Esophagus muscularis mucosa (tissue), 4 donors: ENCODE measurements around the gene FGF13. TPM values are rescaled to one million over a fixed set of nuclear protein-coding genes. Genes with fewer than 3 reads are reported as not detected.
A peak's percentile ranks its signal among the peaks of the same experiment; 100 is the strongest.

Experiments used
- DNase-seq: peaks from one replicate; pipeline ENCODE4 v3.0.0-alpha.2; 2017; ENCODE audit errors: extremely low spot score
- H3K27ac ChIP-seq, 4 donors: fragments of 200-600 bp; sonication (generic); replicated peaks in 1 of 4; 1 replicate in 3 of 4; 2 replicates in 1 of 4; pipeline ENCODE4 v1.5.1; 2016 to 2019; ENCODE audit warnings: mild to moderate bottlenecking in 1 of 4
- H3K27me3 ChIP-seq, 4 donors: fragments of 200-600 bp; sonication (generic); one replicate each; pipeline versions ENCODE4 v1.5.1 to v1.6.0; 2016 to 2019
- H3K36me3 ChIP-seq, 4 donors: fragments of 200-600 bp; sonication (generic); one replicate each; pipeline ENCODE4 v1.5.1; 2016 to 2019
- H3K4me1 ChIP-seq, 4 donors: fragments of 200-600 bp; sonication (generic); one replicate each; pipeline ENCODE4 v1.5.1; 2016 to 2019
- H3K4me3 ChIP-seq, 4 donors: fragments of 200-600 bp; sonication (generic); 1 replicate in 2 of 4; 2 replicates in 2 of 4; pipeline ENCODE4 v1.5.1; 2016 to 2019; ENCODE audit warnings: mild to moderate bottlenecking in 4 of 4, moderate library complexity in 1 of 4
- H3K9me3 ChIP-seq, 4 donors: fragments of 200-600 bp; sonication (generic); 1 replicate in 3 of 4; 2 replicates in 1 of 4; pipeline ENCODE4 v1.5.1; 2016 to 2019
- CTCF ChIP-seq, 3 experiments: fragments of 200-600 bp in 2 of 3; fragments of 450-650 bp in 1 of 3; sonication (generic) in 2 of 3; IDR thresholded peaks; one replicate each; pipeline ENCODE4 v1.5.1; 2017 to 2019; ENCODE audit warnings: antibody characterized with exemption in 3 of 3, mild to moderate bottlenecking in 2 of 3, moderate library complexity in 1 of 3
- EP300 ChIP-seq: sonication (generic); formaldehyde crosslinking; IDR thresholded peaks from one replicate; pipeline ENCODE4 v1.6.1; 2017; ENCODE audit warnings: antibody characterized with exemption
- POLR2A ChIP-seq: fragments of 450-650 bp; IDR thresholded peaks from one replicate; pipeline ENCODE4 v1.6.1; 2017; ENCODE audit warnings: antibody characterized with exemption, moderate library complexity, mild to moderate bottlenecking, low read depth
- POLR2AphosphoS5 ChIP-seq, 2 donors: sonication (generic); formaldehyde crosslinking; IDR thresholded peaks; one replicate each; pipeline ENCODE4 v1.6.1; 2017; ENCODE audit warnings: antibody characterized with exemption in 2 of 2
- WGBS: methylation state at CpG from one replicate; pipeline ENCODE4 v1.1.5; 2018; 5-methylcytosine and 5-hydroxymethylcytosine counted together
- intact Hi-C: fragments of 100-400 bp; cut with DNase I; formaldehyde crosslinking; loops from one replicate; pipeline ENCODE4 v1.15.1; 2023
- total RNA-seq, 4 donors: library from RNA; depleted of rRNA; stranded (reverse); fragments of >200 nt; gene quantifications; one replicate each; pipeline versions ENCODE4 v1.1.0 to v1.2.1, GENCODE V29; 2016

The FGF13 gene
- 10 to 100 TPM in 3 of 4 donors, 1 to 10 TPM in 1; 8.3 to 14.4 (median 11.3) TPM for total RNA-seq

GRCh38 chrX:138711399-138712347 lies at the start of gene FGF13:
Gene FGF13 (minus strand): TSS chrX:138711717. CDS start chrX:138711003, 714 bp downstream.
- TF ChIP-seq CTCF (IDR thresholded peaks at IDR 0.05) (peak; percentile 34 to 45 (median 39)), POLR2AphosphoS5 (IDR thresholded peaks at IDR 0.05) (no peak)
- Histone ChIP-seq H3K36me3 (no peaks in the 10 kb centered on the region), H3K4me1 (peaks cover 0 to 9% (median 4%) of the 10 kb centered on the region in 4 donors), H3K4me3 (peak within 1 kb of the TSS; percentile 59 to 68 (median 61)), H3K27me3 (no peaks in the 10 kb centered on the region), H3K27ac (peak within 1 kb of the TSS; percentile 66 to 73 (median 70)), H3K9me3 (no peaks in the 10 kb centered on the region)
- DNase-seq, result no peak
- intact Hi-C loops, result no loop called here
- 22% methylated on average over 14 of the region's 65 CpGs for WGBS

- H3K9me3 ChIP-seq, result no peaks in the 10 kb centered on the region
- H3K4me3 ChIP-seq, result no peak overlapping the region
- no peaks in the 10 kb centered on the region for H3K27me3 ChIP-seq
- no peaks in the 10 kb centered on the region for H3K36me3 ChIP-seq
- no peak for DNase-seq
- 75% methylated on average over 5 of the region's 5 CpGs for WGBS
- H3K4me1 ChIP-seq, result no peaks in the 10 kb centered on the region
- intact Hi-C loops, result no loop called here
- TF ChIP-seq POLR2A, result no peak
- no peak overlapping the region for H3K27ac ChIP-seq
These were observed 47.9 kb upstream of the FGF13 start for GRCh38 chrX:138759217-138759943.

- no peaks in the 10 kb centered on the region for H3K9me3 ChIP-seq
- 0% methylated on average over 2 of the region's 2 CpGs for WGBS
- H3K4me3 ChIP-seq, result no peak overlapping the region
- no peaks in the 10 kb centered on the region for H3K36me3 ChIP-seq
- DNase-seq, result no peak
- H3K4me1 ChIP-seq, result no peaks in the 10 kb centered on the region
- TF ChIP-seq POLR2A, result no peak
- TF ChIP-seq CTCF (IDR thresholded peaks at IDR 0.05), result no peak
- no peak for TF ChIP-seq POLR2AphosphoS5 (IDR thresholded peaks at IDR 0.05)
- TF ChIP-seq EP300, result no peak
- no peaks in the 10 kb centered on the region for H3K27me3 ChIP-seq
- intact Hi-C loops, result no loop called here
- no peak overlapping the region for H3K27ac ChIP-seq
These were observed 44.7 kb upstream of the FGF13 start for GRCh38 chrX:138756234-138756633.

DNA sequence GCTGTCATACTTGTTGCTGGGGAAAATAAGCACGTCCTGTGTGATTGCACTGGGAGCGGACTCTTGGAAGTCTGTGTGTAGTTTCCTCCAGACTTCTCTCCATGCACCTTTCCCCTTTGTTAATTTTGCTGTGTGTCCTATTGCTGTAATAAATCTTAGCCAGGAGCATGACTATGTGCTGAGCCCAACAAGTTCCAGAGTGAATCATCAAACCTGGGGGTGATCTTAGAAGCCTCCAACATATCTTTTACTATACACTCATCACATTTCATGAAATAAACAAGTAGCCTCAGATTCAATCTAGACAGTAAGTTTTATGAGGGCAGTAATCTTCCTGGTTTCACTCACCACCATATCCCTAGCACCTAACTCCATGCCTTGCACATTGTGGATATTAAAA lies 43.3 kb upstream of the FGF13 start:
- Histone ChIP-seq H3K36me3 (no peaks in the 10 kb centered on the region), H3K9me3 (no peaks in the 10 kb centered on the region), H3K27ac (no peak overlapping the region), H3K27me3 (no peaks in the 10 kb centered on the region), H3K4me3 (no peak overlapping the region), H3K4me1 (no peaks in the 10 kb centered on the region)
- no peak for TF ChIP-seq POLR2A
- no peak for TF ChIP-seq EP300
- no peak for TF ChIP-seq POLR2AphosphoS5 (IDR thresholded peaks at IDR 0.05)
- TF ChIP-seq CTCF (IDR thresholded peaks at IDR 0.05), result no peak
- intact Hi-C loops, result no loop called here
- 53% methylated on average over 2 of the region's 2 CpGs for WGBS
- no peak for DNase-seq

DNA sequence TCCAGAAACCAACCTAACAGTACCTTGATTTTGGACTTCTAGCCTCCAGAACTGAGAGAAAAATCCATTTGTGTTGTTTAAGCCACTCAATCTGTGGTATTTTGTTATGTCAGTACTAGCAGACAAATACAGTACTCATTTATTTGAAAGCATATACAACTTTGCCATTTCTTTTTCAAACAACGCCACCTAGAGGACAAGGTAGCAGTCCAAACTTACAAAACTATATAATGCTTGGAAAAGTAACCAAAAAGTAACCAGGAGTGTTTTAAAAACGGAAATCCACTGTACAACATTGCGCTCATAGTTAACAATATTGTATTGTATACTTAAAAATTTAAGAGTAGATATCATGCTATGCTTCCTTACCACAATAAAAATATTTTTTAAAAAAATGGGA lies 37.0 kb upstream of the FGF13 start:
- WGBS, result 20% methylated on average over 3 of the region's 3 CpGs
- Histone ChIP-seq H3K9me3 (no peaks in the 10 kb centered on the region), H3K4me1 (no peaks in the 10 kb centered on the region), H3K4me3 (no peak overlapping the region), H3K27me3 (no peaks in the 10 kb centered on the region), H3K36me3 (no peaks in the 10 kb centered on the region), H3K27ac (no peak overlapping the region)
- DNase-seq, result no peak
- TF ChIP-seq POLR2A (no peak), CTCF (IDR thresholded peaks at IDR 0.05) (peak; percentile 30 to 39 (median 37))
- intact Hi-C loops, result loop anchor here (5.0 kb wide), 3 partner anchors 451 to 621 kb away; no protein-coding TSS in a partner anchor
